ENCODE data around the gene AQP1.

The AQP1 gene

GRCh38 chr7:30911561-30911969 lies at the start of gene AQP1:
TSS of gene AQP1 (plus strand) at chr7:30911853. CDS start at chr7:30911910, 57 bp downstream.
- DNase-seq (ENCODE audit: low read depth), result no peak

GRCh38 chr7:30862995-30863705 lies 48.5 kb upstream of the AQP1 start:
- no peak for DNase-seq (ENCODE audit: low read depth)

- no peak for DNase-seq (ENCODE audit: low read depth)
Observed at GRCh38 chr7:30863706-30864035, 48.0 kb upstream of the AQP1 start.

- DNase-seq (ENCODE audit: low read depth), result no peak
Observed at GRCh38 chr7:30864101-30864500, 47.6 kb upstream of the AQP1 start.

- DNase-seq (ENCODE audit: low read depth), result no peak
Observed at GRCh38 chr7:30865076-30865475, 46.6 kb upstream of the AQP1 start.

- DNase-seq (ENCODE audit: low read depth), result no peak
Observed at GRCh38 chr7:30865821-30866220, 45.8 kb upstream of the AQP1 start.

GRCh38 chr7:30866939-30867338 lies 44.7 kb upstream of the AQP1 start:
- DNase-seq (ENCODE audit: low read depth), result no peak

- no peak for DNase-seq (ENCODE audit: low read depth)
Observed at GRCh38 chr7:30867483-30867882, 44.2 kb upstream of the AQP1 start.

GRCh38 chr7:30869794-30870611 lies 41.6 kb upstream of the AQP1 start:
- DNase-seq (ENCODE audit: low read depth), result no peak

GRCh38 chr7:30870821-30871518 lies 40.7 kb upstream of the AQP1 start:
- no peak for DNase-seq (ENCODE audit: low read depth)

- no peak for DNase-seq (ENCODE audit: low read depth)
Observed at GRCh38 chr7:30871655-30872054, 40.0 kb upstream of the AQP1 start.

GRCh38 chr7:30873207-30873606 lies 38.4 kb upstream of the AQP1 start:
- no peak for DNase-seq (ENCODE audit: low read depth)

- no peak for DNase-seq (ENCODE audit: low read depth)
Observed at GRCh38 chr7:30873656-30874055, 38.0 kb upstream of the AQP1 start.

GRCh38 chr7:30874656-30875302 lies 36.9 kb upstream of the AQP1 start:
- no peak for DNase-seq (ENCODE audit: low read depth)

- no peak for DNase-seq (ENCODE audit: low read depth)
Observed at GRCh38 chr7:30877015-30877769, 34.5 kb upstream of the AQP1 start.

- DNase-seq (ENCODE audit: low read depth), result no peak
Observed at GRCh38 chr7:30877993-30878392, 33.7 kb upstream of the AQP1 start.

GRCh38 chr7:30879139-30880124 lies 32.2 kb upstream of the AQP1 start:
- no peak for DNase-seq (ENCODE audit: low read depth)

GRCh38 chr7:30880125-30880720 lies 31.4 kb upstream of the AQP1 start:
- DNase-seq (ENCODE audit: low read depth), result no peak

- DNase-seq (ENCODE audit: low read depth), result no peak
Observed at GRCh38 chr7:30880941-30881340, 30.7 kb upstream of the AQP1 start.

- DNase-seq (ENCODE audit: low read depth), result no peak
Observed at GRCh38 chr7:30881448-30881847, 30.2 kb upstream of the AQP1 start.
